Liver (tissue), 3 donors: ENCODE data around the gene ZNF543.

Experiments
- ATF3 ChIP-seq: IDR thresholded peaks from 2 replicates; pipeline ENCODE4 v1.6.1; 2016; ENCODE audit warnings: antibody characterized with exemption
- CTCF ChIP-seq: fragments of 150-350 bp; IDR thresholded peaks from 2 replicates; pipeline ENCODE4 v1.5.1; 2017; ENCODE audit warnings: improper control_type of control experiment, low read depth, low read length; ENCODE audit not compliant: missing input control
- EGR1 ChIP-seq, 2 donors: IDR thresholded peaks; 2 replicates each; pipeline ENCODE4 v1.6.1; 2016 to 2018; ENCODE audit warnings: antibody characterized with exemption in 2 of 2, low read depth in 2 of 2
- FOXA2 ChIP-seq: IDR thresholded peaks from 2 replicates; pipeline ENCODE4 v1.6.1; 2016; ENCODE audit warnings: antibody characterized with exemption
- HNF4G ChIP-seq: IDR thresholded peaks from 2 replicates; pipeline ENCODE4 v1.6.1; 2016; ENCODE audit warnings: antibody characterized with exemption
- MAX ChIP-seq: IDR thresholded peaks from 2 replicates; pipeline ENCODE4 v1.6.1; 2016; ENCODE audit warnings: antibody characterized with exemption
- RAD21 ChIP-seq, 2 donors: IDR thresholded peaks; 2 replicates each; pipeline ENCODE4 v1.6.1; 2016; ENCODE audit warnings: antibody characterized with exemption in 2 of 2, mild to moderate bottlenecking in 2 of 2
- RXRA ChIP-seq, 2 donors: IDR thresholded peaks; 2 replicates each; pipeline ENCODE4 v1.6.1; 2017 to 2018; ENCODE audit warnings: antibody characterized with exemption in 2 of 2, mild to moderate bottlenecking in 1 of 2
- SP1 ChIP-seq: IDR thresholded peaks from 2 replicates; pipeline ENCODE4 v1.6.1; 2018; ENCODE audit warnings: antibody characterized with exemption, mild to moderate bottlenecking
- TAF1 ChIP-seq: conservative IDR thresholded peaks from 2 replicates; pipeline ENCODE4 v1.6.1; 2016; ENCODE audit warnings: antibody characterized with exemption, mild to moderate bottlenecking
- ZBTB33 ChIP-seq: IDR thresholded peaks from 2 replicates; pipeline ENCODE4 v1.6.1; 2016; ENCODE audit warnings: antibody characterized with exemption
- donor health status: healthy.
- donor health status: healthy.

GRCh38 chr19:57366776-57367175, 46.5 kb downstream of the ZNF543 start:
- no peak for TF ChIP-seq CTCF
- TF ChIP-seq ZBTB33, result no peak
- no peak for TF ChIP-seq RAD21 (IDR thresholded peaks at IDR 0.05)
- TF ChIP-seq SP1, result no peak
- no peak for TF ChIP-seq EGR1 (IDR thresholded peaks at IDR 0.05; ENCODE audit: low read depth in 2 of 2)
- TF ChIP-seq HNF4G, result no peak
- TF ChIP-seq FOXA2, result no peak
- TF ChIP-seq ATF3, result no peak
- TF ChIP-seq RXRA (IDR thresholded peaks at IDR 0.05), result no peak
- TF ChIP-seq MAX, result no peak
- TF ChIP-seq TAF1, result no peak
